Duodenal mucosa (tissue), 2 donors: ENCODE results near the gene PIBF1.

ENCODE experiments used
- H3K27ac ChIP-seq: one replicate; pipeline ENCODE4 v1.7.0; 2013; ENCODE audit warnings: low read depth, low read length
- H3K27me3 ChIP-seq, 2 donors: one replicate each; pipeline ENCODE4 v1.7.0; 2013; ENCODE audit warnings: low read length in 2 of 2, control low read depth in 1 of 2; ENCODE audit not compliant: insufficient read depth in 2 of 2, control insufficient read depth in 1 of 2
- H3K36me3 ChIP-seq, 2 donors: one replicate each; pipeline ENCODE4 v1.7.0; 2013; ENCODE audit warnings: low read length in 2 of 2, control low read depth in 1 of 2; ENCODE audit not compliant: insufficient read depth in 2 of 2, control insufficient read depth in 1 of 2
- H3K4me1 ChIP-seq, 2 donors: one replicate each; pipeline ENCODE4 v1.7.0; 2013; ENCODE audit warnings: low read length in 2 of 2, control low read depth in 1 of 2; ENCODE audit not compliant: insufficient read depth in 2 of 2, control insufficient read depth in 1 of 2
- H3K4me3 ChIP-seq, 2 donors: one replicate each; pipeline ENCODE4 v1.7.0; 2013; ENCODE audit warnings: low read length in 2 of 2, low read depth in 1 of 2
- H3K9ac ChIP-seq, 2 donors: one replicate each; pipeline ENCODE4 v1.7.0; 2013; ENCODE audit warnings: low read length in 2 of 2, low read depth in 1 of 2
- H3K9me3 ChIP-seq, 2 donors: one replicate each; pipeline ENCODE4 v1.7.0; 2013; ENCODE audit warnings: low read length in 2 of 2, control low read depth in 1 of 2; ENCODE audit not compliant: control insufficient read depth in 1 of 2

The PIBF1 gene

GRCh38 chr13:73063166-73063565 is 281.2 kb downstream of the PIBF1 start:
- H3K4me3 ChIP-seq: peak overlapping the region; percentile 80 to 84
- peaks cover 19 to 39% of the 10 kb centered on the region in 2 donors for H3K36me3 ChIP-seq
- no peaks in the 10 kb centered on the region for H3K9me3 ChIP-seq
- H3K27ac ChIP-seq: peak overlapping the region; percentile 4
- no peaks in the 10 kb centered on the region for H3K27me3 ChIP-seq
- H3K4me1 ChIP-seq: peaks cover 0 to 3% of the 10 kb centered on the region in 2 donors
- H3K9ac ChIP-seq: peak overlapping the region; percentile 25 to 92

- Histone ChIP-seq H3K4me1 (peaks cover 0 to under 1% of the 10 kb centered on the region in 2 donors), H3K4me3 (peak overlapping the region; percentile 80 to 84), H3K9ac (peak overlapping the region; percentile 25 to 92), H3K27ac (peak overlapping the region; percentile 51), H3K27me3 (no peaks in the 10 kb centered on the region), H3K36me3 (peaks cover 19 to 39% of the 10 kb centered on the region in 2 donors), H3K9me3 (no peaks in the 10 kb centered on the region)
Measured at GRCh38 chr13:73065036-73065435, 283.1 kb downstream of the PIBF1 start.

- Histone ChIP-seq H3K27ac (peak overlapping the region; percentile 2), H3K27me3 (no peaks in the 10 kb centered on the region), H3K36me3 (peaks cover 19 to 41% of the 10 kb centered on the region in 2 donors), H3K4me1 (peaks cover 4 to 8% of the 10 kb centered on the region in 2 donors), H3K9me3 (no peaks in the 10 kb centered on the region), H3K9ac (peak overlapping the region; percentile 26 to 47), H3K4me3 (peak overlapping the region; percentile 55 to 80)
Measured at GRCh38 chr13:73065665-73066340, 283.9 kb downstream of the PIBF1 start.
